ENCODE measurements around the gene GPX6.
"Not testable (repeated sequence)": the region's sequence is repeated elsewhere in the genome, so short reads cannot be mapped to it uniquely, and the experiment has no call there.

Gene GPX6, protein sequence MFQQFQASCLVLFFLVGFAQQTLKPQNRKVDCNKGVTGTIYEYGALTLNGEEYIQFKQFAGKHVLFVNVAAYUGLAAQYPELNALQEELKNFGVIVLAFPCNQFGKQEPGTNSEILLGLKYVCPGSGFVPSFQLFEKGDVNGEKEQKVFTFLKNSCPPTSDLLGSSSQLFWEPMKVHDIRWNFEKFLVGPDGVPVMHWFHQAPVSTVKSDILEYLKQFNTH

DNA sequence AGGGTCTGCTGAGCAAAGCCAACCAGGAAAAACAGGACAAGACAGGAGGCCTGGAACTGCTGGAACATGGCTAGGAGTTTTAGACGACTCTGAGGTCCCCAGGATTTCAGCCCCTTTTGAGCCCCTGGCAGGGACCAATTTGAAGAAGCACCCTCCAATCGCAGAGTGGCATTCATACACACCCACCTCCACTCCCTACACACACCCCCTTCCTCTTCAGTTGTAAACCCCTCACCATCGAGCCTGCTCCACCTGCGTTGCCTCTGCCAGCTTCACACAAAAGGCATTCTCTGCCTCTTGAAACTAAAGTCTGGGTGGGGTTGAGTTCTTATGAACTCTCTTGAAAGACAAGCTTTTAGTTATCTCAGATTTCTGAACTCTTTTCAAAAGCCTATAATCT, at the start of gene GPX6:
Gene GPX6, minus strand, starts transcription at position 118 of the 400 bp plus-strand sequence. Its CDS starts 50 bp downstream, at position 68.
- no peak for DNase-seq
- Mint-ChIP-seq H3K27ac (no peak within 1 kb of the TSS), H3K4me3 (no peak within 1 kb of the TSS), H3K27me3 (peaks cover 10 to 27% of the 10 kb centered on the region in 2 donors), H3K36me3 (no peaks in the 10 kb centered on the region), H3K9me3 (no peaks in the 10 kb centered on the region), H3K4me1 (no peaks in the 10 kb centered on the region)
- ATAC-seq (replicated peaks): no peak

DNA sequence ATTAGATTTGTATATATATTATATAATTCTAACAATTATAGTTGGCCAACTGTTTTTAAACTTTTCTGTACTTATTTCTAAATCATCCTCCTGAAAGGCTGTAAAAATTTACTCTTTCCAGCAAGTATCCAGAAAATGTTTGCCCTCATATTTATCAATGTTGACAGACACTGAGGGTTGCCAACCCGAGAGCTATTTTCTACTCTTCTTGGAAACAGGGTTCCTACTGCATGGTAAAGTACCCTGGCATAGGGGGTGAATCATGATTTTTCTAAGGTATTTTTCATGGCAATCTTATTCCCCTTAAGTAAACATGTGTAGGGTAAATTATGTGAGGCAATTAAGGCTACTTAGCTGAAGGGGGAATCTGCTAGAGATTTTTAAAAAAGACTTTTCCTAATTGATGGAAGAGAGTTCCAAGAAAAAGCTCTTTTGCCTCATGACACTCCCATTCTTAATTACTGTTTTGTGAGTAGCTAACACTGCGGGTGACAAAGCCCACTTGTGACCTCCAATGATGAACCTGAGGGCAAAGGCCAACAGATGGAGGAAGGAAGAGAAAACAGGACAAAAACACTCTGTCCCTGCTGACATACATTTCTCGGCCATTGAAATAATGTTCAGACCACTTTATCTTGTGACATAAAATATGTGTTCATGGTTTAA, 48.0 kb upstream of the GPX6 start:
- H3K27me3 Mint-ChIP-seq: peaks cover 14 to 15% of the 10 kb centered on the region in 2 donors
- ATAC-seq (replicated peaks) (no peak), DNase-seq (no peak)

DNA sequence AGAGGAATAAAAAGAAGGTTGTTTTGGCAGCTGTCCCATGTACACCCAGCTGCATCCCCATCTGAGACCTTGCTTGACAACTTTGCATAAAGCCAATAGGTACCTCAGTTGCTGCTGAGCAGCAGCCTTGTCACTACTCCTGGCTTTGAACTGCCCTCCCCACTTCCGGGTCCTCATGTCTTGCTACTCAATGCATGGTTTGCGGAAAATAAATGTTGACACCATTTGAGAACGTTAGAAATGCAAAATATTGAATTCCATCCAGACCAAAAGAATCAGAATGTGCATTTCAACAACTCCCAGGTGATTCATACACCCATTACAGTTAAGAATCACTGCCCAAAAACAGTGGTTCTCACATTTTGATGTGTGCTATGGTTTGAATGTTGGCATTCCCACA, 43.0 kb upstream of the GPX6 start:
- no peak for DNase-seq
- Mint-ChIP-seq H3K9me3 (no peaks in the 10 kb centered on the region), H3K27ac (no peak overlapping the region), H3K4me1 (peaks cover 0 to 2% of the 10 kb centered on the region in 2 donors), H3K27me3 (peaks cover 20 to 21% of the 10 kb centered on the region in 2 donors), H3K36me3 (no peaks in the 10 kb centered on the region), H3K4me3 (no peak overlapping the region)
- no peak for ATAC-seq (replicated peaks)

More for the DNA sequence above, 48.0 kb upstream of the GPX6 start:
- Mint-ChIP-seq H3K4me1 (peaks cover 0 to 4% of the 10 kb centered on the region in 2 donors), H3K27ac (no peak overlapping the region), H3K4me3 (no peak overlapping the region), H3K9me3 (no peaks in the 10 kb centered on the region), H3K36me3 (no peaks in the 10 kb centered on the region)

DNA sequence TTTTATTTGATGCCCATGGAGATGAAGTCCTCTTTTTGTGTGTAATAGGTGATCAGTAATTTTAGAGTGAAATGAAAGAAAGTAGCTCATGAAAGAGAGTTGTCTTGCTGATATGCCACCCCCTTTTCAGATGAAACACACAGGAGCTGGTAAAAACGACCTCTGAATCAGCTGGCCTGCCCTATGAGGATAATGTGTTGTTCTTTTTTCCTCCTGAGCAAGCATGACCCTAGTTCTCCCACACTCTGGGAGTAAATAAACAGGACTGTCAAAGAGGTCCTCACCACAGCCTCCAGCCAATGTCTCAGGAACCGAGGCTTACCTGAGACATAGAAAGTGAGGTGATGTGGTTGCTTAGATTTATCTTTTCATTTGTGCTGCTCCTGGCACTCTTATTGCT, 39.5 kb upstream of the GPX6 start:
- no peak for DNase-seq
- no peak overlapping the region for H3K4me3 Mint-ChIP-seq
- no peak for ATAC-seq (replicated peaks)

DNA sequence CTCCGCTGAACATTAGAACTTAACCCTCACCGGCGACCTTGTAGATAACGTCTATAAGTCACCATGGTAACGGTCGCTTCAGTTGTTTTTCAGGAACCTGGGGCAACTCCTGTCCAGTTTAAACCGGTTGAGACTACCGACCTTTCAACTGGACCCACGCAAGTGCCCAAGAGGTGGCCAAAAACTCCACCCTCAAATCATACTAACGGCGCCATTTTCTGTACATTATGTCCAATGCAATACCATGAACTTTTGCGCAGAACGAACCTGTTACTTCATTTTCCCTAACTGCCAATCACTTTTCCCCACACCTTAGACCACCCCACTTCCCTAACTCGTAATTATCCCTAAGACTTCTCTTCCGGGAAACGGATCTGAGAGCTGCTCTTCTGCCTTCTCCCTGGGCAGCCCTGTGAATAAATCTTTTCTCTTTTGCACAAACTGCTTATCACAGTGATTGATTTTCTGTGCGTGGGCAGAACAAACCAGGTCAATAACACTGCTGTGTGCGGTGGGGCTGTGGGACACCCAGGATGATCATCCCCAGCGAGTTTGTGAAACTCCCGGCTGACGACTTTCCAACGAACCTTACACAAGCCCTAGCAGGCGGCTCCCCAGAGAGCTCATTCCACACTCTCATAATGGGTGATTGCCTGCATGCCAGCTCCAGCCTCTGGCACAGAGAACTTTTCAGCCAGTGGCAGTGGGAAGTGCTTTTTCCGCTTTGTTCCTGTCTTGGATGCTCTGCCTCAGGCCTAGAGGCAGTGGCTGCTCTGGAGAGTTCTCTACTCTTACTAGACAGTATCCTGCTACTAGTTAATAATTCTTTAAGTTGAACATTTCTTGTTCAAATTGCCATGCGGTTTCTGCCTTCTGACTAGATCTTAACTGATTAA, 38.6 kb upstream of the GPX6 start:
- Mint-ChIP-seq H3K36me3 (no peaks in the 10 kb centered on the region), H3K27me3 (peaks cover 41 to 54% of the 10 kb centered on the region in 2 donors), H3K4me3 (no peak overlapping the region), H3K27ac (no peak overlapping the region), H3K9me3 (peaks cover 0 to under 1% of the 10 kb centered on the region in 2 donors), H3K4me1 (peaks cover 0 to 4% of the 10 kb centered on the region in 2 donors)
- DNase-seq (no peak), ATAC-seq (replicated peaks) (no peak)

More for the DNA sequence above, 39.5 kb upstream of the GPX6 start:
- H3K36me3 Mint-ChIP-seq: no peaks in the 10 kb centered on the region
- H3K9me3 Mint-ChIP-seq: no peaks in the 10 kb centered on the region
- no peak overlapping the region for H3K27ac Mint-ChIP-seq
- H3K4me1 Mint-ChIP-seq: peaks cover 0 to 4% of the 10 kb centered on the region in 2 donors
- peaks cover 41 to 45% of the 10 kb centered on the region in 2 donors for H3K27me3 Mint-ChIP-seq

DNA sequence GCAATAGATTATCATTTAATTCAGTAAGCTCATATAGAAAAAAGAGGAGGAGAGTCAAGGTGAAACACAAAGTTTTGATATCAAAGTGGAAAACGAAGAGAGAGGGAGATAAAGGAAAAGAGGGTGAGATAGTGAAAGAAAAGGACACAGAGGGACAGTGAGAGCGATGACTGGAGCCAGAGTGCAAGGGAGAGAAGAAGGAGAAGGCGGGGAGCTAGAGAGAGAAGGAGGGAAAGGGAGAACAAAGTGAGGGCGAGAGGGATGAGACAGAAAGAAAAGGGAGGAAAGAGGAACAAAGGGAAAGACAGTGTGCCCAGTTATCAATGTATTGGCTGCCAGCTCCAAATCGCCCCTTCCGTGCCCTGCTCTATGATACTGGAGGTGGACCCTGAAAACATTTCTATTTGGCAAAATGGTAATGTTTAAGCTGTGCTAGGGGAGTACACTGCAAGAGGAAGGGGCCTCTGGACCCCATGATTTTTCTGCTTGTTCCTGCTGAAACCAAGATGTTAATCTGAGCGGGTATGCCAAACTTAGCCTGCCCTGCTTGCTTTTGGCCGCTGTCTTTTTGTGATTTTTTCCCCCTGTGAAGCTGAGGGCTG, 37.9 kb upstream of the GPX6 start:
- H3K4me1 Mint-ChIP-seq: peaks cover 0 to 4% of the 10 kb centered on the region in 2 donors
- ATAC-seq (replicated peaks) (no peak), DNase-seq (no peak)
- no peak overlapping the region for H3K27ac Mint-ChIP-seq
- H3K27me3 Mint-ChIP-seq: peaks cover 41 to 62% of the 10 kb centered on the region in 2 donors
- no peaks in the 10 kb centered on the region for H3K36me3 Mint-ChIP-seq
- no peak overlapping the region for H3K4me3 Mint-ChIP-seq
- H3K9me3 Mint-ChIP-seq: peaks cover 0 to 2% of the 10 kb centered on the region in 2 donors

DNA sequence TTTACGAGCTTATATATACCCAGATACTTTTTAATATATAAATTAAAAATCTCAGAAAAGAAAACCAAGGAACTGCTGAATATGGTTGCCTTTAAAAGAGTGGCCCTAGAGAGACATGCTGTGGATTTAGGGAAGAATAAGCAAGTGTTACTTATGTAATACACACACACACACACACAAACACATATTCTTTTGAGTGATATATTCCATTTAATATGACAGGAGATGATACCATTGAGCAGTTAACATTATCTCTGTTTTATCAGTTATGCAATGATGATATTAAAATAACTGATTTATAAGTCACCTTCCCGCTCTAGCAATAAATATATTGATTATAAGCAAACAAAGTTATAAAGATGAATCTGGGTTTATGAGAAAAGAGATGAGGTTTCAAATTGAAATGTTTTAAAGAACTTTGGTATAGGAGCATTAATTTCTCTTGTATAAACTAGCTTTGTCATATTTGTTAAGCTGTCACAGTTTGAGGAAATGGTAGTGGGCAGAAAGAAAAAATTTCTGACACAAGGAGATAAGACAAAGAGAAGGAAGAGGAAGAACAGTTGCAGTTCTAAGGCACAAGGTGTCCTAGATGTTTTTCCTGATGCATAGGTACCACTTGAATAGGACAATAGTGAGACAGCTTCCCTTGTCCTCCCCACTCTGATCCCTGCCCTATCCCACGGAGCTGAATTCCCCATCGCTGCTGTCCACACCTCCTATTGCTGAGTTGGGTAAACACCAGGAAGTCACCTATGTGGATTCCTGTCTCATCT, 36.5 kb upstream of the GPX6 start:
- H3K4me1 Mint-ChIP-seq: peaks cover 0 to 4% of the 10 kb centered on the region in 2 donors
- H3K9me3 Mint-ChIP-seq: peaks cover 0 to 5% of the 10 kb centered on the region in 2 donors
- ATAC-seq (replicated peaks) (no peak), DNase-seq (no peak)
- H3K36me3 Mint-ChIP-seq: no peaks in the 10 kb centered on the region
- no peak overlapping the region for H3K27ac Mint-ChIP-seq
- no peak overlapping the region for H3K4me3 Mint-ChIP-seq
- peaks cover 43 to 66% of the 10 kb centered on the region in 2 donors for H3K27me3 Mint-ChIP-seq

DNA sequence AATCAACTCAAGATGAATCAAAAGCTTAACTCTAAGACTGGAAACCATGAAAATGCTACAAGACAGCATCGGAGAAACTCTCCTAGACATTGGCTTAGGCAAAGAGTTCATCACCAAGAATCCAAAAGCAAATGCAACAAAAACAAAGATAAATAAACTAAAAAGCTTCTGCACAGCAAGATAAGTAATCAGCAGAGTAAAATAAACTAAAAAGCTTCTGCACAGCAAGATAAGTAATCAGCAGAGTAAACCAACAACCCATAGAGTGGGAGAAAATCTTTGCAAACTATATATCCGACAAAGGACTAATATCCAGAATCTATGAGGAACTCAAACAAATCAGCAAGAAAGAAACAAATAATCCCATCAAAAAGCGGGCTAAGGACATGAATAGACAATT, 31.4 kb upstream of the GPX6 start:
- Mint-ChIP-seq H3K27me3 (peaks cover 29 to 61% of the 10 kb centered on the region in 2 donors), H3K4me1 (peaks cover 11 to 18% of the 10 kb centered on the region in 2 donors), H3K9me3 (peaks cover 3 to 12% of the 10 kb centered on the region in 2 donors)
- not testable (repeated sequence) for DNase-seq; H3K4me3 Mint-ChIP-seq; ATAC-seq (replicated peaks); H3K27ac Mint-ChIP-seq; H3K36me3 Mint-ChIP-seq

DNA sequence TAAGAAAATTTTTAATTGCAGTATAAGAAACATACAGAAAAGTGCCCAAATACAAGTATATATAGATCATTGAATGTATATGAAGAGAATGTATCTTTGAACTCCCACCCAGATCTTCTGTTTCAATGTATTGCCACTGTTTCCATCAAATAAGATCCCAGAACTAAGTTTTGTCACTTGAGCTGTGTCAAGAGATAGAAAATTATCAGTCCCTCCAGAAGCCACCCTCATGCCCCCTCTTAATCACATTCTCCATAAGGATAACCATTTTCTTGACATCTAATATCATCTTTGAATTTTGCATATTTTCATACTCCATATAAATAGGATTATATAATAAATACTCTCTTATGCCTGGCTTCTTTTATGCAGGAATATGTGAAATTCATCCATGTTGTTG, 30.4 kb upstream of the GPX6 start:
- Mint-ChIP-seq H3K9me3 (peaks cover 6 to 15% of the 10 kb centered on the region in 2 donors), H3K4me3 (no peak overlapping the region), H3K27me3 (peaks cover 29 to 64% of the 10 kb centered on the region in 2 donors), H3K27ac (no peak overlapping the region), H3K36me3 (peaks cover 2 to 7% of the 10 kb centered on the region in 2 donors), H3K4me1 (peaks cover 11 to 18% of the 10 kb centered on the region in 2 donors)
- no peak for DNase-seq
- ATAC-seq (replicated peaks): no peak

DNA sequence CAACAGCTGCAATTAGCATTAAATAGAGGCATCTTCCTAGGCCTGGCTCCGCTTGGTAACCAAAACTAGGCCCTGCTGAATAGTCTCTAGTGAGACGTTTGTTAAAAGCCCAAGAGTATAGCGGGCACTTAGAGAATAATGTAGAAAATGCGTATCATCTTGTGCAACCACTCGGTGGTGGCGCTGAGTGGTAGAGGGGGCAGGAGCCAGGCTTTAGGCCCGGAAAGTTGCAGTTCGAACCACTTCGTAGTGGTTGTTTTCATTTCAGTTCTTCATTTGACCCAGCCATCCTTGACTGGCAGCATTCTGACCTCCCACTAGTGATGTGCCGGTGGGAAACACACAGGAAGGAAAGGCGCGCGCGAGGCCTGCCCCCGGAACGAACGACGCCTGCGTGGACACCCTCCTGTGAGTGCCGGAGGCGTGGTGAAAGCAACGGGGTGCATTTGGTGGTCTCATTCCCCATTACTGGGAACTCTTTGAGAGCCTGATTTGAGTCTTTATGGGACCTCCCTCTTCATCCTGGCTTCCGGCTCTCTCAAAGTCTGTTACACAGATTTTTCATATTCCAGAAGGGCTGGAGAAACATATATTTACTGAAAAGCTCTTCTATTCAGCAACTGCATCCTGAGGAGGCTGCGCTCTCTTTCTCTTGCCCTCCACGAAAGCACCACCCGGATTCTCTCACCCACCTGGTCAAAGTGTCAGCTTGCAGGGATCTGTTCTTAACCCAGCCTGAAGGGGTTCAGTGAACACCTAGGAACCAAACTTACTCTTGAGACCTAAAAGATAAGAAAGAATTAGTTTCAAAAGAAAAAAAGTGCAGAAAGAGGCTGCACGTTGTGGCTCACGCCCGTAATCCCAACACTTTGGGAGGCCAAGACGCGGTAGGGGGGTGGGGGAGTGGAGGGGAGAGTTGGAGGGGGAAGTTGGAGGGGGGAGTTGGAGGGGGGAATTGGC, 28.3 kb upstream of the GPX6 start:
- peaks cover 11 to 18% of the 10 kb centered on the region in 2 donors for H3K4me1 Mint-ChIP-seq
- peaks cover 2 to 7% of the 10 kb centered on the region in 2 donors for H3K36me3 Mint-ChIP-seq
- peaks cover 41 to 64% of the 10 kb centered on the region in 2 donors for H3K27me3 Mint-ChIP-seq
- peak overlapping the region; percentile 44 for H3K27ac Mint-ChIP-seq
- ATAC-seq (replicated peaks) (peak; percentile 50 to 80), DNase-seq (peak; percentile 9)
- H3K4me3 Mint-ChIP-seq: peak overlapping the region; percentile 35 to 47
- peaks cover 11 to 19% of the 10 kb centered on the region in 2 donors for H3K9me3 Mint-ChIP-seq

DNA sequence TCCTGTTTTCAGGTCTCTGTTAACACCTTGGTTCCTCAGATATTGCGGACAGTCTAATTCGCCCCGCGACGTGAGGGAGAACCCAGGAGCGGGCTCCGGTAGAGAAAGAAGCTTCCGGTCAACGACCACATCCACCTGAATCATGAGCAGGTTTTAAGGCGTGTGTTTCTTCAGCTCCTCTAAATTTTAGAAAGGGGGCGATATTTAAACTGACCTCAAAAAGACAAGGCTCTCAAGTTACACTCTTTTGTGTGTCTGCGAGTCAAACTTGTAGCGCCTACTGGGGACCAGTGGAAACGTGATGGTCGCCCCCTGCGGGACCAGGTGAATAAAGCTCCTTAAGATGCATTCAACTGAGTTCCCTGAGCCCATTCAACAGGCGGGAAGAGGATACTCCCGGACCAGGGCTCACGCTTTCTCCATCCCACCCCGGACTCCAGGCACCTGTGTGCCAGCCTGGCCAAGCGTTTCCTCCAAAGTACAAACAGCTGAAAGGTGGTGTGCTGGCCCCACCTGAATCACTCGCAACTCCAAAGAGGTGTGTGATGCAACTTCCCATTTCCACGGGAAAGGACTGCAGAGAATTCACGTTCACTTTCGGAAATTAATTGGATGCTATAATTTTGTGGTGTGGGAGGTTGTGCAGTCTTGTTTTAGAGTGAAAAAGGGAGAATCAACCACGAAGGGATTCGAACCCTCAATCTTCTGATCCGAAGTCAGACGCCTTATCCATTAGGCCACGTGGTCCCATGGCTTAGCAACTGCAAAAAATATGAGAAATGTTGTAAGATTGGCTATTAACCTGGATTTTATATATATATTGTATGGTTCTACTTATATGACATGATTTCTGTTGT, 27.1 kb upstream of the GPX6 start:
- ATAC-seq (replicated peaks) (peak; percentile 52 to 64), DNase-seq (peak; percentile 26)
- Mint-ChIP-seq H3K27ac (peak overlapping the region; percentile 86), H3K27me3 (peaks cover 53 to 69% of the 10 kb centered on the region in 2 donors), H3K4me3 (peak overlapping the region; percentile 72 to 78), H3K36me3 (peaks cover 2 to 7% of the 10 kb centered on the region in 2 donors), H3K4me1 (peaks cover 11 to 18% of the 10 kb centered on the region in 2 donors), H3K9me3 (peaks cover 16 to 17% of the 10 kb centered on the region in 2 donors)

DNA sequence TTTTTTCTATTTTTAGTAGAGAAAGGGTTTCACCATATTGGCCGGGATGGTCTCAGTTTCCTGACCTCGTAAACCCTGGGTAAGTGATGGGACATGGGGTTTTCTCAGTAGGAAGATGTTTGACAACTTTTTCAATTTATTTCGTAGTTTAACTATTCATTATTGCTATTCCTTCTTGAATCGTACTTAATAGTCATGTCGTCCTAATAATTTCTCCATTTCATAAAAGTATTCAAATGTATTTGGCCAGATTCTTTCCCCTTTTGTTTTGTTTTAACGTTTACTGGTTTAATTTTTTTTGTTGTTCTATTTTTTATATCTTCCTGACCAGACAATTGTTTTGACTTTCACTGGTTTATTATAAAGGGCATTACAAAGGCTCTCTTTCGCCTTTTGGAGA, 26.4 kb upstream of the GPX6 start:
- DNase-seq: no peak
- no peak for ATAC-seq (replicated peaks)
- H3K27ac Mint-ChIP-seq: no peak overlapping the region
- peaks cover 53 to 65% of the 10 kb centered on the region in 2 donors for H3K27me3 Mint-ChIP-seq
- H3K4me3 Mint-ChIP-seq: peak overlapping the region; percentile 20 to 78
- peaks cover 2 to 7% of the 10 kb centered on the region in 2 donors for H3K36me3 Mint-ChIP-seq
- peaks cover 12 to 18% of the 10 kb centered on the region in 2 donors for H3K4me1 Mint-ChIP-seq
- peaks cover 15 to 16% of the 10 kb centered on the region in 2 donors for H3K9me3 Mint-ChIP-seq

All from stimulated activated naive B cell treated with anti-CD40 and anti-IgM and Interleukin-4, amounts not matched to agents 10 μg/mL and 1 μg/mL and 100 μg/mL, for 72 hours (primary cell).